IgD-negative memory B cell (primary cell): ENCODE measurements around the gene OTULINL. TPM values are rescaled to one million over a fixed set of nuclear protein-coding genes. Genes with fewer than 3 reads are reported as not detected.
"Not testable (repeated sequence)": the region's sequence is repeated elsewhere in the genome, so short reads cannot be mapped to it uniquely, and the experiment has no call there.

ENCODE experiments used
- H3K27ac Mint-ChIP-seq, 3 donors: one replicate each; pipeline ENCODE4 v1.8.0; 2020 to 2022; ENCODE audit warnings: mild to moderate bottlenecking in 3 of 3, mixed read lengths in 3 of 3, moderate library complexity in 1 of 3
- H3K27me3 Mint-ChIP-seq: one replicate; pipeline ENCODE4 v1.8.0; 2021; ENCODE audit warnings: mixed read lengths
- H3K36me3 Mint-ChIP-seq: one replicate; pipeline ENCODE4 v1.8.0; 2020; ENCODE audit warnings: mild to moderate bottlenecking, mixed read lengths
- H3K4me1 Mint-ChIP-seq, 3 donors: one replicate each; pipeline ENCODE4 v1.8.0; 2020 to 2022; ENCODE audit warnings: mixed read lengths in 3 of 3, mild to moderate bottlenecking in 1 of 3
- H3K4me3 Mint-ChIP-seq, 4 donors: one replicate each; pipeline ENCODE4 v1.8.0; 2020 to 2022; ENCODE audit warnings: mild to moderate bottlenecking in 4 of 4, mixed read lengths in 4 of 4, moderate library complexity in 3 of 4
- H3K9me3 Mint-ChIP-seq, 3 donors: one replicate each; pipeline ENCODE4 v1.8.0; 2020 to 2021; ENCODE audit warnings: mixed read lengths in 3 of 3, mild to moderate bottlenecking in 1 of 3
- polyA plus RNA-seq: library from polyadenylated mRNA; unstranded; fragments of 300-500 nt; fragmentation: Illumina TruSeq; gene quantifications from one replicate; pipeline ENCODE4 v1.2.3, GENCODE V29; 2021

OTULINL gene
- 1.2 TPM for polyA plus RNA-seq

GRCh38 chr5:14581106-14581890 lies at the start of gene OTULINL:
TSS of gene OTULINL (plus strand) at chr5:14581792. CDS start at chr5:14581895, 103 bp downstream.
- H3K36me3 Mint-ChIP-seq: peaks cover 2% of the 10 kb centered on the region
- H3K4me3 Mint-ChIP-seq: peak within 1 kb of the TSS; percentile 54 to 85 (median 76)
- peaks cover 0 to 6% (median 2%) of the 10 kb centered on the region in 3 donors for H3K4me1 Mint-ChIP-seq
- H3K27ac Mint-ChIP-seq: peak within 1 kb of the TSS in 1 of 3 donors; percentile 36
- no peaks in the 10 kb centered on the region for H3K9me3 Mint-ChIP-seq
- H3K27me3 Mint-ChIP-seq: peaks cover 33% of the 10 kb centered on the region

GRCh38 chr5:14532180-14532579 lies 49.4 kb upstream of the OTULINL start:
- no peak overlapping the region for H3K4me3 Mint-ChIP-seq
- peaks cover 4% of the 10 kb centered on the region for H3K27me3 Mint-ChIP-seq
- peaks cover 6 to 13% (median 8%) of the 10 kb centered on the region in 3 donors for H3K4me1 Mint-ChIP-seq
- no peaks in the 10 kb centered on the region for H3K9me3 Mint-ChIP-seq
- H3K36me3 Mint-ChIP-seq: peaks cover 7% of the 10 kb centered on the region
- no peak overlapping the region for H3K27ac Mint-ChIP-seq

GRCh38 chr5:14534773-14535172 lies 46.8 kb upstream of the OTULINL start:
- H3K4me1 Mint-ChIP-seq: peaks cover 6 to 13% (median 8%) of the 10 kb centered on the region in 3 donors
- H3K36me3 Mint-ChIP-seq: peaks cover 7% of the 10 kb centered on the region
- peaks cover 4% of the 10 kb centered on the region for H3K27me3 Mint-ChIP-seq
- peak overlapping the region in 3 of 4 donors; percentile 30 to 78 (median 73) for H3K4me3 Mint-ChIP-seq
- peak overlapping the region in 1 of 3 donors; percentile 73 for H3K27ac Mint-ChIP-seq
- peaks cover 0 to 4% (median 4%) of the 10 kb centered on the region in 3 donors for H3K9me3 Mint-ChIP-seq

- peaks cover 0 to 9% (median 8%) of the 10 kb centered on the region in 3 donors for H3K9me3 Mint-ChIP-seq
- H3K27ac Mint-ChIP-seq: no peak overlapping the region
- H3K4me1 Mint-ChIP-seq: peaks cover 0 to 4% (median 0%) of the 10 kb centered on the region in 3 donors
- H3K36me3 Mint-ChIP-seq: no peaks in the 10 kb centered on the region
- peaks cover 12% of the 10 kb centered on the region for H3K27me3 Mint-ChIP-seq
- H3K4me3 Mint-ChIP-seq: no peak overlapping the region
Observed at GRCh38 chr5:14545308-14545707, 36.3 kb upstream of the OTULINL start.

- Mint-ChIP-seq H3K9me3 (peaks cover 0 to 9% (median 8%) of the 10 kb centered on the region in 3 donors), H3K4me1 (peaks cover 0 to 4% (median 0%) of the 10 kb centered on the region in 3 donors), H3K27ac (no peak overlapping the region), H3K36me3 (no peaks in the 10 kb centered on the region), H3K27me3 (peaks cover 10% of the 10 kb centered on the region), H3K4me3 (no peak overlapping the region)
Observed at GRCh38 chr5:14545862-14546261, 35.7 kb upstream of the OTULINL start.

- Mint-ChIP-seq H3K27me3 (peaks cover 12% of the 10 kb centered on the region), H3K27ac (peak overlapping the region in 1 of 3 donors; percentile 7)
Observed at GRCh38 chr5:14547666-14548065, 33.9 kb upstream of the OTULINL start.

GRCh38 chr5:14551211-14551610 lies 30.4 kb upstream of the OTULINL start:
- Mint-ChIP-seq H3K4me3 (no peak overlapping the region), H3K36me3 (no peaks in the 10 kb centered on the region), H3K27ac (no peak overlapping the region), H3K27me3 (peaks cover 20% of the 10 kb centered on the region), H3K4me1 (peaks cover 0 to 4% (median 0%) of the 10 kb centered on the region in 3 donors), H3K9me3 (peaks cover 7 to 12% (median 9%) of the 10 kb centered on the region in 3 donors)

More at GRCh38 chr5:14547666-14548065, 33.9 kb upstream of the OTULINL start:
- Mint-ChIP-seq H3K9me3 (peaks cover 0 to 3% (median 2%) of the 10 kb centered on the region in 3 donors), H3K4me3 (no peak overlapping the region), H3K36me3 (no peaks in the 10 kb centered on the region), H3K4me1 (peaks cover 0 to 4% (median 0%) of the 10 kb centered on the region in 3 donors)

GRCh38 chr5:14552017-14552416 lies 29.6 kb upstream of the OTULINL start:
- Mint-ChIP-seq H3K27me3 (peaks cover 17% of the 10 kb centered on the region), H3K9me3 (peaks cover 7 to 12% (median 9%) of the 10 kb centered on the region in 3 donors), H3K36me3 (no peaks in the 10 kb centered on the region), H3K27ac (no peak overlapping the region), H3K4me1 (peaks cover 0 to 4% (median 0%) of the 10 kb centered on the region in 3 donors), H3K4me3 (no peak overlapping the region)

- H3K36me3 Mint-ChIP-seq, H3K4me1 Mint-ChIP-seq, H3K27ac Mint-ChIP-seq, H3K4me3 Mint-ChIP-seq: not testable (repeated sequence)
- Mint-ChIP-seq H3K27me3 (peaks cover 17% of the 10 kb centered on the region), H3K9me3 (peaks cover 7 to 12% (median 9%) of the 10 kb centered on the region in 3 donors)
Observed at GRCh38 chr5:14554288-14554687, 27.3 kb upstream of the OTULINL start.

- peaks cover 10 to 13% (median 13%) of the 10 kb centered on the region in 3 donors for H3K4me1 Mint-ChIP-seq
- H3K27ac Mint-ChIP-seq: no peak overlapping the region
Observed at GRCh38 chr5:14556015-14556414, 25.6 kb upstream of the OTULINL start.

GRCh38 chr5:14557203-14557770 lies 24.3 kb upstream of the OTULINL start:
- H3K4me3 Mint-ChIP-seq: no peak overlapping the region
- H3K4me1 Mint-ChIP-seq: peaks cover 10 to 15% (median 13%) of the 10 kb centered on the region in 3 donors
- H3K27ac Mint-ChIP-seq: no peak overlapping the region

More at GRCh38 chr5:14556015-14556414, 25.6 kb upstream of the OTULINL start:
- Mint-ChIP-seq H3K27me3 (peaks cover 17% of the 10 kb centered on the region), H3K9me3 (peaks cover 7 to 12% (median 9%) of the 10 kb centered on the region in 3 donors), H3K4me3 (no peak overlapping the region), H3K36me3 (no peaks in the 10 kb centered on the region)

GRCh38 chr5:14557791-14558415 lies 23.7 kb upstream of the OTULINL start:
- Mint-ChIP-seq H3K36me3 (no peaks in the 10 kb centered on the region), H3K4me3 (no peak overlapping the region), H3K9me3 (peaks cover 5 to 12% (median 5%) of the 10 kb centered on the region in 3 donors), H3K4me1 (peaks cover 10 to 15% (median 13%) of the 10 kb centered on the region in 3 donors), H3K27me3 (peaks cover 14% of the 10 kb centered on the region), H3K27ac (no peak overlapping the region)

More at GRCh38 chr5:14557203-14557770, 24.3 kb upstream of the OTULINL start:
- peaks cover 14% of the 10 kb centered on the region for H3K27me3 Mint-ChIP-seq
- H3K9me3 Mint-ChIP-seq: peaks cover 5 to 12% (median 6%) of the 10 kb centered on the region in 3 donors
- H3K36me3 Mint-ChIP-seq: no peaks in the 10 kb centered on the region

GRCh38 chr5:14560091-14560595 lies 21.4 kb upstream of the OTULINL start:
- Mint-ChIP-seq H3K4me1 (peaks cover 10 to 15% (median 13%) of the 10 kb centered on the region in 3 donors), H3K9me3 (no peaks in the 10 kb centered on the region), H3K27me3 (peaks cover 5% of the 10 kb centered on the region)

GRCh38 chr5:14561741-14562140 lies 19.9 kb upstream of the OTULINL start:
- Mint-ChIP-seq H3K4me3 (no peak overlapping the region), H3K27ac (no peak overlapping the region), H3K36me3 (no peaks in the 10 kb centered on the region), H3K27me3 (peaks cover 2% of the 10 kb centered on the region), H3K4me1 (peaks cover 10 to 15% (median 13%) of the 10 kb centered on the region in 3 donors), H3K9me3 (peaks cover 0 to under 1% (median 0%) of the 10 kb centered on the region in 3 donors)

More at GRCh38 chr5:14560091-14560595, 21.4 kb upstream of the OTULINL start:
- no peaks in the 10 kb centered on the region for H3K36me3 Mint-ChIP-seq
- peak overlapping the region in 1 of 3 donors; percentile 89 for H3K27ac Mint-ChIP-seq
- H3K4me3 Mint-ChIP-seq: peak overlapping the region in 3 of 4 donors; percentile 37 to 87 (median 70)
